ENCODE results near the gene CDC123.
"Not testable (repeated sequence)": the region's sequence is repeated elsewhere in the genome, so short reads cannot be mapped to it uniquely, and the experiment has no call there.

CDC123 gene

DNA sequence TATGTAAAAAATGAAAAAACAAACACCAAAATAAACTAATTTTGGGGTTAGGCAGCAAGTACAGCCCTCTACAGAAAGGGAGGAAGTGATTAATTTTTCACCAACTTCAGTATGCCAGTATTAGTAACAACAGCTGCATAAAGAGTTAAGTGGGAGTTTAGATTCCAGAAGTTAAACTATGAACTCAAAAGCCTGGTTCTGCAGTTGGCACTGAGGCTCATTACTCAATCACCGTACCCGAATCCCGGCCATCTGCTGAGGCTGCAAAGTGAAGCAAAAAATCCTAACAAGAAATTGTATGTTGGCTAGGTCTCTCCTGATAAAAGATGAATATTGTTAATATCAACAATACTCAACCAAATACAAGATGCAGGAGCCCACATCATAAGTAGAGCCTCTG lies 4.3 kb upstream of the CDC123 start:
- no peak for DNase-seq

DNA sequence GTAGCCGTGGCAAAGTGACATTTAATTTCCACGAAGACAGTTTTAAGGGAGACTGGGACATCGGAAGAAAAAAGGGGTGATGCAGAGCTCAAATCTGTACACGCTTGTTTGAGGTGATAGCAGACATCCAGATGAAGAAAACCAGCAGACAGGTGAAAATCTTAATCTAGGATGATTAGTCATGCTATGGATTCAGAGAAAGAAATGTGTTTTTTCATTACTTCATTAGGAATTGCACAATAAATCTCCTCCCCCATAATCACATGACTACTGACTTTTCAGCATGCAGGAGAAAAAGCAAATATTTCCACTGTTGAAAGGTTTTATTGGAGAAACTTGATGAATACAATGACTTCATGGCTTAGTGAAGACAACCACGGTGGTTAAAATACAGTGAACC lies 2.8 kb upstream of the CDC123 start:
- DNase-seq = no peak

DNA sequence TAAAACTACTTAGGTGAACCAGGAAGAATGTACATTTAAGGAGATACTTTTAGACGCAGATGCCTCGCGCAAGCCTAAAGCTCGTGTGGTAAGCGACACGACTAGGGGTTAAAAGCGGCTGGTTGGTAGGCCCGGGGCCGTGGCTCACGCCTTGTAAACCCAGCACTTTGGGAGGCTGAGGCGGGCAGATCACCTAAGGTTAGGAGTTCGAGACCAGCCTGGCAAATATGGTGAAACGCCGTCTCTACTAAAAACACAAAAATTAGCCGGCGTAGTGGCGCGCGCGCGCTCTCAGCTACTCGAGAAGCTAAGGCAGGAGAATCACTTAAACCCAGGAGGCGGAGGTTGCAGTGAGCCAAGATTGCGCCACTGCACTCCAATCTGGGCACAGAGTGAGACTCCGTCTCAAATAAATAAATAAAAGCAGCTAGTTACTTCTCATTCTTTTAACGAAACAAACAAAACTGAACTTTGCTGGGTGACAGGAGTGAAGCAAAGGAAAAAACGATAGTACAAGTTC lies 1.2 kb upstream of the CDC123 start:
- DNase-seq = peak; percentile 11 to 19

DNA sequence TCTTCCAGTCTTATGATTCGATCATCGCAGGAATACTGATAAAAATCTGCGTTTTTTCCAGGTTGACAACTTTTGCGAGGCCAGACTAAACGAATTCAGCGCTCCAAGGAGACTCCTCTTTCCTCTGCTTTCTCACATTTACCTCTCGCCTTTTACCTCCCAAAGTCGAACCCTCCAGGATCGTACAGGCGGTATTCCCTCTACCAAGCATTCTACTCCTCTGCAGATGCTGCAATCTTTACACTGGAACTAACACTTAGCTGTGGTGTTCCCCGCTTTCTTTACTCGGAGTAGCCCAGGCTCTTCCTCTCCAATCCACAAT lies 746 bp upstream of the CDC123 start:
- DNase-seq = peak; percentile 2 to 8

DNA sequence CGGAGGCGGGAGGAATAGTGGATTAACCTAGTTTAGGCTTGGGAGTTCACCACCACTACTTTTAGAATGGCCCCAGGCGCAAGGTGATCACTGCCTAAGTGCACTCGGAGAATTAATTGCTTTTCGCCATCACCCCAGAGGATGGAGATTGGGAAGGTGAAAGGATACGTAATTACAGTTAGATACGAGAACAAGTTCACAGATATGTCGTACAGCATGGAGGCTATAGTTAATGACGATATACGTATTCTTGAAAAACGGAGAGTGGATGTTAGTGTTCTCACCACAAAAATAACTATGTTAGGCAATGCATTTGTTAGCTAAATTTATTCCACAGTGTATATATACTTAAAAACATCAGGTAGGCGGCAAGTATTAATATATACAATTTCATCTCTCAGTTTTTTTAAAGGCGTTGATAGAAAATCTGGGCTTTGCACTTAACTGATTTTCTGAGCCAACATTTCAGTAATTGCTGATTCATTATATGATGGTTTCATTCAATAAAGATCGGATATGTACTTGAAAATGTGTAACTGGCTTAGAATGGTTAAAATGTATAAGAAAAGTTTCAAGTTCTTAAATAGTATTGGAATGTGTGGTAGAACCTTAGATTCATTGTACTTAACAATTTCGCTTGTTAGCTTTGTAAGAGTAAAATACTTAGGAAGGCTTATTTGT lies 683 bp downstream of the CDC123 start:
- DNase-seq = no peak

DNA sequence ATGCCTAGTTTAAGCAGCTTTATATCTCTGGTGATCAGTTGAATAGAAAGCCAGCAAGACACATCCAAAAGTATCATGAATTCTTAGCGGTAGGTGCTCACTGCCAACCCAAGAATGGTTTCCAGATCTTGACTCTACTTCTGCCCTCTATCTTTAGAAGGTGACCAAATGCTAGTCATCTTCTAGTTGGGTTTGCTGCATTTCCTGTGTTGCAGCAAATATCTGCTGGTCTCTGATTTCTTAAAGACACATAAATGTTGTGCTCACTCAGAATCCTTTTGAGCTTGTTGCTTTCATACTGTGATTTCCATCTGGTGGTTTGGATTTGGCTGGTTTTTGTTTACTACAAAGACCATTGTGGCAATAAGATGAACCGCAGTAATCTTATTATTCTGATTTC lies 2.2 kb downstream of the CDC123 start:
- DNase-seq = no peak

DNA sequence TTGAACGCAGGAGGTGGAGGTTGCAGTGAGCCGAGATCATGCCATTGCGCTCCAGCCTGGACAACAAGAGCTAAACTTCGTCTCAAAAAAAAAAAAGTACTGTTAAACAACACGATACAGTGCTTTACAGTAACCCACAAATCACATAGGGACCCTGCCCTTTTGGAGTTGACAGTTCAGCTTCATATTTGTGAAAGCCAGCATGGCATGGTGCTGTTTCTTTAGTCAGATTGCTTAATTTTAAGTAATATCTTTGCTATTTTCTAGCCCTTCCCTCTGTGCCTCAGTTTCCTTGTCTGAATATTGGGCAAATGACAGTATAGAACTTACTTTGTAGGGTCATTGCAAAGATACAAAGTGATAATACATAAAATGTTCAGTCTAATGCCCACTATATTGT lies 4.9 kb downstream of the CDC123 start:
- no peak for DNase-seq

DNA sequence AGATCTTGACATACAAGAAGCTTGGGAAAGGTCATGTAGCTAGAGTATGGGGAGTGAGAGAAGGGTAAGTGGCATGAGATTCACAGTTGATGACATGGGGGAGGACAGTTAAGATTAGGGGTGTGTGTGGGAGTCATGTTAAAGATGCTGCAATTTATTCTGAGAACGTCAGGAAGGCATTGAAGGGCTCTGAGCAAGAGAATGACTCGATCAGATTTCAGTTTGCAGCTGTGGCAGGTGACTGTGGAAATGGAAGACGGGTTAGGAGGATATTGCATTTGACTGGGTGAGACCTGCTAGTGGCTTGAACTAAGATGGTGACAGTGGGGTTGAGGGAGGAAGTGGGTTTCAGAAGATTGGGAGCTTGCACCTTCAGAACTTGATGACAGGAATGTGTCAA lies 5.6 kb downstream of the CDC123 start:
- no peak for DNase-seq

DNA sequence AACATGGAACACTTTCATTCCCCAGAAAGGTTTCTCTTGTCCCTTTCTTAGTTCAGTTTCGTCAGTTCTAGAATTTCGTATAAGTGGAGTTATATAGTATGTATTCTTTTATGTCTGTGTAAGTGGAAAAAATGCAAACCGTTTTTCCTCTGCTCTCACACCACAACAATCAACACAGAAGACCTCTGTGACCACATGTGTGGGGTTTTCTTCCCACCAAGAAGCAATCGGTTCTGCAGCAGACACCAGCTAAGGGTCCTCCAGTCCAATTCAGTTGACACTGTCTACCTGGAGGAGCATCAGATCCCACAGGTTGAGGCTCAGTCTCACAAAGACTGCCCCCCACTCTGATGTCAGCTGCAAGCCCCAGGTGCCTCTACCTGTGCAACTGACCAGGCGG lies 6.2 kb downstream of the CDC123 start:
- no peak for DNase-seq

DNA sequence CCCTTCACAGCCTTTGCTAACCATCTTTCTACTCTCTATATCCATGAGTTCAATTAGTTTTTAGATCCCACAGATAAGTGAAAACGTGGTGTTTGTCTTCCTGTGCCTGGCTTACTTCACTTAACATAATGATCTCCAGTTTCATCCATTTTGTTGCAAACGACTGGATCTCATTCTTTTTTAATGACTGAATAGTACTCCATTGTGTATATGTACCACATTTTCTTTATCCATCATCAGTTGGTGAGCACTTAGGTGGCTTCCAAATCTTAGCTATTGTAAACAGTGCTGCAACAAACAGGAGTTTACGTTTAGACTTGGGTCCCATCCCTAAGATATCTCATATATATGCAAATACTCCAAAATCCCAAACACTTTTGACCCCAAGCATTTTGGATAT lies 9.1 kb downstream of the CDC123 start:
- DNase-seq = no peak

DNA sequence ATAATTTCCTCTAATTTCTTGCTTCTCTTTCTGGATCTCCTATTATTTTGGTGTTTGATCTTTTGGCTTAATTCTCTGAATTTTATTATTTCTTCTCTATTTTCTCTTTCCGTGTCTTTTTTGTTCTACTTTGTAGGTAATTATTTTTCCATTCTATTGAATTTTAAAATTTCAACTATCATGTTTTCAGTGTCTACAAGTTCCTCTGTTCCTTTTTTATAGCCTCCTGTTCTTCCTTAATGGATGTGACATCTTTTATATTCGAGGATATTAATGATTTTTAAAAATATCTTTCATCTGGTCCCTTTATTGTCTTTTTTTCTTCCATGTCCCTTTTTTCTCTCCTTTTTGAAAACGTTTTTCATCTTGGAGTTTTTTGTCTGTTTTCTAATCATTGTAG lies 11.1 kb downstream of the CDC123 start:
- no peak for DNase-seq

DNA sequence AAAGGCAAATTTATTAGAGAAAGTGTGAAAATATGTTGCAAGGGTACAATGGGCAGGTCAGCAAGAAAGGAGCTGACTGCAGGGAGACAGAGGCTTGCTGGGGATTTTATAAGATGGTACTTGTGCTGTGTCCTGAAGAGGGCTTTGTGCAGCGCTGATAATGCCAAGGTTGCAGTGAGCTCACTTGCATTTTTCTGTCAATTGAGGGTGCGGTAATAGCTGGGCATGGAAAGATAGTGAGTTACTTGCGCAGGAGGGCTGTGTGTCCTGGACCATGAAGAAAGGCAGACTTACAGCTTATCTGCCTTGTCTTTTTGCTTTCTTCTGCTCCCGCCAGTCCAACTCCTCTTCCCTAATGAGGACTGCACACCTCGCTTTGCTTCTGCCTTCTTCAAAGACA lies 12.5 kb downstream of the CDC123 start:
- no peak for DNase-seq

DNA sequence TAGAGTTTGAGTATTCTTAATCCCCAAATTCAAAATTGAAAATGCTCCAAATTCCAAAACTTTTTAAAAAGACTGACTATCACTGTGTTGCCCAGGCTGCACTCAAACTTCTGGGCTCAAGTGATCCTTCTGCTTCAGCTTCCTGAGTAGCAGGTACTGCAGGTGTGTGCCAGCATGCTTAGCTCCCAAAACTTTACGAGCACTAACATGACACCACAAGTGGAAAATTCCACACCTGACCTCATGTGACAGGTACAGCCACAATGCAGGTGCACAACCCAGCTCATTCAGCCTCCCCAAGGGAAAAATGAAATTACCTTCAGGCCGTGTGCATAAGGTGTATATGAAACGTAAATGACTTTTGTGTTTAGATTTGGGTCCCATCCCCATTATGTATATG lies 16.5 kb downstream of the CDC123 start:
- DNase-seq = no peak

DNA sequence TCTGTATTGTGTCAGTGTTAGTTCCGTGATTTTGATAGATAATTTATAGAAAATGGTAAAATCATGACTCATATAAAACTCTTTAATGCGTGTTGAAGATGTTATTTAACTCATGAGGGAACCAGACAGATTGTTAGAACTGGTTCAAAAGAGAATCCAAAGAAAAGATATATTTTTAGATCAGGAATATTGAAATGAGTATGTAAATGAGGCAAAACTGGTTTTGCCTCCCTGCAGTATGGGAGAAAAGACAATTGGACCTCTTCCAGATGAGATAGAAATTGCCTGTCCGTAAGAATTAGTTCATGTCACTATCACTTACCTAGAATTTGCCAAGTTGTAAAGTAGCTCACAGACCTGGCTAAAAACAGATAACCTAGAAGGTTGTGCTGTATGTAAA lies 17.6 kb downstream of the CDC123 start:
- no peak for DNase-seq

DNA sequence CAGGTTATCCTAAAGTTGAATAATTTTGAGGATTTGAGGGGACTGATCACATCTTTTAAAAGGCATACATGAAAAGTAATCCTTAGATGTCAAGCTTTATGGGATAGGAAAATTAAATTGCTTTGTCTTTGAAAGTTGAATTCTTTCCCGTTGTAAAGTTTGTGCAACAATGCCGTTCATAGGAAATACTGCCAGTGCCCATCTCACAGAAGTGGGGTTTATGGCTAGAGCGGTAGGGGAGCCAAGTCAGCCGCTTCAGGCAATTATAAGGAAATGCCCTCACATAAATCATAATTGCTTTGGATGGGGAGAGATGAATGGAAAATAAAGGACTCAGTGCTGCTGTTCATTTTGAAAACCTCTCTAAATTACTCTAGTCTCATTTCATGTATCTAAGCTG lies 18.1 kb downstream of the CDC123 start:
- DNase-seq = no peak

DNA sequence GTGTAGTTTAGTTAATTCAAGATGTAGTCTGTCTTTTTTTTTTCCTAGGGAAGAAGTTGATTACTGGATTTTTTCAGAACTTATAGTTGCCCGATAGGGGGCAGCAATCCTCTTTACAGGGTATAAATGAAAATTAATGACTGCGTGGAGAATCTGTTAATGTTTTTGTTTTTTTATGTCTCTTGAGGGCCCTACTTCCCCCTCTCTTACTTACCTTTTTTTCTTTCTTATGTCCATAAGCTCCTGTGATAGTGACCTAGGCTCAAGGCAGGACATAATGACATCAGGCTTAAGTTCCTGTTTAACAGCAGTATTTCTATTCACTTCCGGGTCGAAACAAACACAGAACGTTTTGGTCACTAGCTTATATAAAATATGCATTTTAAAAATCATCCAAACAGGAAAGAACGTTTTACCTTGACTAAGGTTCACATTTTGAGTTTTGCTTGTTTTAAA lies 18.8 kb downstream of the CDC123 start:
- peak; percentile 47 to 57 for DNase-seq

DNA sequence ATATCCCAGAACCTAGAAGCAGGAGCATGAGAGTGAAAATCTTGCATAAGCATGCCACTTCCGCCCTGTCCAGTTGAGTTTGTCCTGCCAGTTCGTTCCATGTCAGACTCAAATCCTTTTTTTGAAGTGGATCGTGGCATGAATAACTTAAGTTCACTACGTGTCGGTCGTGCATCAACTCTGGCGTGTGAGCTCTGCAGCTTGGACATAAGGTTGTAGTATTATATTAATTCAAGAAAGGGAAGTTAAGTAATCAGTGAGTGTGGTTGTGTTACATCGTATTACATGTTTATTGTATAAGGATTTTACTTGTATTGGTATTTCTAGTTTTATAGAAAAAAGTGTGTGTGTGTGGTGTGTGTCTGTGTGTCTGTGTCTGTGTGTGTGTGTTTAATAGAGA lies 23.0 kb downstream of the CDC123 start:
- DNase-seq = no peak

DNA sequence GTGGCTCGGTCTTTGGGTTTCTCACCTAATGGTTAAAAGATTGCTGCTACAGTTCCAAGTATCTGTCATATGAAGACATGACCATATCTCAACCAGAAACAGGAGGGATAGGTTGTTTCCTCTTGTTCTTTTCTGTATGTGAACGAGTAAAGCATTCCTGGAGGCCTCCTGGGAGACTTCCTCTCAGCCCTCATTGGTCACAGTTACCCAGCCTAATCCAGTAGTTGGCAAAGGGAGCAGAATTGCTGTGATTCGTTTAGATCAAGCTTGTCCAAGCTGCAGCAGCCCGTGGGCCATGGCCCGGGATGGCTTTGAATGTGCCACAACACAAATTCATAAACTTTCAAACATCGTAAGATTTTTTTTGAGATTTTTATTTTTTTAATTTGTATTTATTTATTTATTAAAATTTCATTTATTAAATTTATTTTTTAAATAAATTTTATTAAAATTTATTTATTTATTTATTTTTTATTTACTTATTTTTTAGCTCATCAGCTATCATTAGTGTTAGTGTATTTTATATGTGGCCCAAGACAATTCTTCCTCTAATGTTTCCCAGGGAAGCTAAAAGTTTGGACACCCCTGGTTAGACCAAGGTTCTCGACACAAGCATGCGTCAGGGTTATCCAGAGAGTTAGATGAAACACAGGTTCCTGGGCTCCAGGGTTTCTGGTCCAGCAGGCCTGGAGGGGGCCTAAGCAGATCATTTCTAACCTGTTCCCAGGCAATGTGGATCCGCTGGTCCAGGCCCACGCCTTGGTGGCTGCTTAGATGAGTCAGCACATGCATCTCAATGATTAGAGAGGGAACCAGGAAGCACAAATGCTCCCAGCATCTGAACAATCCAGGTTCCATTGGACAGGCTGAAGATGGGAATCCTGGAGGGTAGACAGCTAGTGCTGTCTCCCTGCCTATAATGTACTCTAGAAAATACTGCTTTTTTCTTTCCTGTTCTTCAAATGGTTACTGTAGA lies 25.6 kb downstream of the CDC123 start:
- DNase-seq = no peak

DNA sequence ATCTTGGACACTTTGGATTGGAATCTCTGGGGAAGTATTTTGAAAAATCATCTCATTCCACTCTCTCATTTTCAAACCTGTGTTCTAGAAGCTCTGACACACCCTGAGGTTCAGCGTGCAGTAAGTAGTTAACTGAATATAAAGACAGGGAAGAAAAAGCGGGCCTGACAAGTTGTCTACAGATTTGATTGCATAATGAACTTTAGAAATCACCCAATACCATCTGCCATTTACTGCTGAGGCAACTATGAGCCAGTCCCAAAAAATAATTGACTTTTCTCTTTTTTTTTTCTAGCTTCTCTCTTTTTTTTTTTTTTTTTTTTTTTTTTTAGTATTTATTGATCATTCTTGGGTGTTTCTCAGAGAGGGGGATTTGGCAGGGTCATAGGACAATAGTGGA lies 29.5 kb downstream of the CDC123 start:
- DNase-seq = no peak

DNA sequence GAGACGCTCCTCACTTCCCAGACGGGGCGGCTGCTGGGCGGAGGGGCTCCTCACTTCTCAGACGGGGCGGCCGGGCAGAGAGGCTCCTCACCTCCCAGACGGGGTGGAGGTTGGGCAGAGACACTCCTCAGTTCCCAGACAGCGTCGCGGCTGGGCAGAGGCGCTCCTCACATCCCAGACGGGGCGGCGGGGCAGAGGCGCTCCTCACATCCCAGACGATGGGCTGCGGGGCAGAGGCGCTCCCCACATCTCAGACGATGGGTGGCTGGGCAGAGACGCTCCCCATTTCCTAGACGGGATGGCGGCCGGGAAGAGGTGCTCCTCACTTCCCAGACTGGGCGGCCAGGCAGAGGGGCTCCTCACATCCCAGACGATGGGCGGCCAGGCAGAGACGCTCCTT lies 30.4 kb downstream of the CDC123 start:
- not testable (repeated sequence) for DNase-seq

DNA sequence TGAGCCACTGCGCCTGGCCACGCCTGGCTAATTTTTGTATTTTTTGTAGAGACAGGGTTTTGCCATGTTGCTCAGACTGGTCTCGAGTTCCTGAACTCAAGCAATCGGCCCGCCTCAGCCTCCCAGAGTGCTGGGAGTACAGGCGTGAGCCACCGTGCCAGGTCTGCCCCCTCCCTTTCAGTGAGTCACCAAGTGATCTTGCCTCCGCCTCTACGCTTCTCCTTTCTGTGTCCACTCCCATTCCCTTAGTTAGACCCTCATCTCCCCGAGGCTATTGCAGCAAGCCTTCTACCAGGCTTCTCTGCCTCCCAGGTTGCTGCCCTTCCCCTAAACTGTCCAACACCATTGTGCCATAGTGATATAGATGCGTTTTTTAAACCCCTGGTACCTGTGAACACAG lies 32.9 kb downstream of the CDC123 start:
- DNase-seq = no peak

DNA sequence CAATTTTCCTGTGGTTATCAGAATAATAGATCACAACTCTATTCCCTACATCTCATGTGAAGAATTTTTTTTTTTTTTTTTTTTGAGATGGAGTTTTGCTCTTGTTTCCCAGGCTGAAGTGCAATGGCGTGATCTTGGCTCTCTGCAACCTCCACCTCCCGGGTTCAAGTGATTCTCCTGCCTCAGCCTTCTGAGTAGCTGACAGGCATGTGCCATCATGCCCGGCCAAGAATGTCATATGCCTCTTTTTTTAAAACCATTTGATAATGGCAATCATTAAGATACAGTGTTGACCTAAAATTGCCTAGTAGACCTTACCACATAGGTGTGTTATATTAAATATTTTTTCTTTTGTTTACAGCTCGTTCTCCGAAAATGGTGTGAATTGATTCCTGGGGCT lies 38.7 kb downstream of the CDC123 start:
- not testable (repeated sequence) for DNase-seq

DNA sequence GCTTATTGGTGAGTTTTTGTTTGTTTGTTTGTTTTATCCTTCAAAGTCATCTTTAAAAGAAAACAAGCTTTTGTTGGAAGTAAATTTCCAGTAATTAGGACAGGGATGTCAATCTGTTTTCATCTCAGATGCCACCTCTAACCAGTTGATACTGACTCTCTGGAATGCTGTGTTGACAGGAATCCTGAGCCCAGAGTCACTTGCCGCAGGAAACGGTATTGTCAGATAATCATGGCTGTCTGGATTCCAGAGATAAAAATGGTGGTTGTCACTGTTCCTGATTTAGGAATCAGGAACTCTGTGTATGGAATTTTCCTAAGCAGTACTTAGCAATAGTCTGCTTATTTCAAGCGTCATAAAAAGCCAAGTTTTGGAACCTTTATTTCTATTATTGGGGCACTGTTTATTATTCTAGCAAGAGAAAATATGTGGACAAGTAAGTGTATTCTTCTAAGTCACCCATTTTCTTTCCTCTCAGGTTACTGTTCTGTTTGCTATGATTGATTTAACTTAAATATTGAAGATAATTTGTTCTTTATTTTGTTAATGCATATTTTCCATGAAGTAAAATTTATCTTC lies 39.2 kb downstream of the CDC123 start:
- no peak for DNase-seq

DNA sequence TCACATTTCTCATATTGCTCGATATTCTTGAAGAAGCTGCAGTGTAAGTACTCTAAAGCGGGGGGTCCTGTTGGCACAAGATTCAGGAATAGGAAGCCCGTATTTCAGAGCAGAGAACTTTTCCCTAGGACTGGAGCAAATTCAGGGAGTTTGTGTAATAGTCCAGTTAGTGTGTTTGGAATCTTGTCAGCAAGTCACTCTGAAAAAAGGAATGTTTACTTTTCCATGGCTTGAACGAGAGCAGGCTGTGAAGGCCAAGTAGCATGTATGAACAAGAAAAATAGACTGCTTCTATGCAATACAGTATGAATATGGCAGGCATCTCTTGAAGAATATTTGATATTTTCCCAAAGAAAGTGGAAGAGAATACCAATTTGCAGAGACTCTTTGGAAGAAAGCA lies 39.8 kb downstream of the CDC123 start:
- DNase-seq = no peak
